ENCODE data around the gene RDH12.
A peak's percentile ranks its signal among the peaks of the same experiment; 100 is the strongest.

DNA sequence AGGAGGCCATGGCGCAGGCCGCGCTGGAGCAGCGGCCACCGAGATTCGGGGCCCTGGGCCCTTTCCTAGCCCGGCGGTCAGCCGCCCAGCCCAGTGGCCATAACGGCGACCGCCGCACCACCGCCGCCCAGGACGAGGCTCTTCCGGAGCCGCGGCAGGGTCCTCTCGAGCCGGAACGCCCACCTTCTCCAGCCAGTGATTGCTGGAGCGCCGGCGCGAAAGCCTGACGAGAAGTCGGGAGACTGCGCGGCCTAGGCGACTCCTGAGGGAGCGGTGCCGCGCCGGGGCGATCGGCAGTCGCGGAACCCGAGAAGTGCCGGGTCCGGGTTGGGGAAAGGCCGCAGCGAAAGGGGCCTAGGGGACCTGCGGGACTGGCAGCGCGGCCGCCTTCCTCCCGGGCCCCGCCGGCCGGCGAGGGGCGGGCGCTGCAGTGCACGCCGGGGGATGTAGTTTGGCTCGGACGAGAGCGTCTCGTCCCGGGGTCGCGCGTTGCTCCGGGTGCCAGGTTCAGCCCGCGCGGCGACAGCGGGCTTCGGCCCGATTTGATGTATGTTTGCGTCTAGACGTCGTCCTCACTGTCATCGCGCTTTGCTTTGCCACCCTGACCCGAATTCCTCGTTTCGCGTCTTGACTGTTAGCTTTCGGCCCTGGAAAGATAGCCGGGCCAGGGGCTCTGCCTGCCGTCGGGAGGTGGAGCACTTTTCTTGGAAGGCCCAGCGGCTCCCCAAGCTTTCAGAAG, 27.0 kb upstream of the RDH12 start, which contains the start of gene VTI1B:
- TF ChIP-seq POLR2AphosphoS5 (IDR thresholded peaks at IDR 0.05; ENCODE audit: borderline replicate concordance, low read depth, low read length) (peak; percentile 74), EZH2 (IDR thresholded peaks at IDR 0.05) (no peak), FOXP2 (optimal IDR thresholded peaks at IDR 0.05; ENCODE audit: control extremely low read depth, extremely low read length, insufficient read depth) (no peak)
